Measurements from ENCODE around the gene NHERF1. TPM values are rescaled to one million over a fixed set of nuclear protein-coding genes. Genes with fewer than 3 reads are reported as not detected.
A peak's percentile ranks its signal among the peaks of the same experiment; 100 is the strongest.

Gene NHERF1
- total and polyA plus RNA-seq, 2 of the 13 experiments (the other 11 are each of a cell fraction or from before 2014, with no cell fraction given): 169 to 269 TPM

DNA sequence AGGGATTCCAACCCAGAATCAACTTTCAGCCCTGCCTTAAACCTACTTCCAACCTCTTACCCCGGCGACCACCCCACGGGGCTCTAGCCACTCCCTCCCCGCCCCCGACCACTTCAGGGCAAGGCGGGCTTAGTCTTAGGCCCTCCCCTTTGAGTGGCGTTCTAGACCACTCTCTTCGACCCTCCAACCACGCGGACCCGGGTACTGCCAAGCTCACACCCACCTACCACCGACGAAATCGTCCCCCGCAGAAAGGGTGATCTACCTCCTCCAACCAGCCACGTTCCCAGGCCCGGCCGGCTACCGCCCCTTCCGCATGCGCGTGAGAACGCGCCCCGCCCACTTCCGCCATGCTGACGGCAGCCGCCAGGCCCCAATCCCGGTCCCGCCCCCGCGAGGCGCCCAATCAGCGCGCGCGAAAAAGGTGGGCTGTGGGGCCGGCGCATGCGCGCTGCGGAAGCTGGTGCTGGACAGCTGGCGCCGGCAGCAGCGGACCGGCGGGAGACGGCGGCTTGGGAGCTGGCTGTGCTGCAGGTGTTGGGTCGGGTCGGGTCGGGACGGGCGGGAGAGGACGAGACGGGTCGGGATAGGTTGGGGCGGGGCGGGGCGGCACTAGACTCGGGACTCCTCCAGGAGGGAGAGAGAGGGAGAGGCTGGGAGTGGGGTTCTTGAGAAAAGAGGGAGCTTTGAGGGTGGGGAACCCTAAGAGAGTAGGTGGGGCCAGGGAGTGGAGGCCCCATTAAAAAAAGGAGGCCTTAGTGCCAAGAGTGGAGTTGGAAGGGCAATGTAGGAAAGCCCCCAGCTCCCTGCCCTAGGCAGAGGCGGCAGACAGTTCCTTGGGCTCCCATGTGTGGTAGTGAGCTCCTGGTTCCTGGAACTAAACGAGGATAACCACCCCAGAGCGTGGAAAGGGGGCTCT is 27.9 kb downstream of the NHERF1 start, which contains the start of gene NAT9 (continued):
- TF ChIP-seq MTF2 (CRISPR knock-in tag; IDR thresholded peaks at IDR 0.05; ENCODE audit: borderline replicate concordance) (no peak), ZNF629 (CRISPR knock-in tag; conservative IDR thresholded peaks at IDR 0.05) (no peak), ZBTB7A (CRISPR knock-in tag; IDR thresholded peaks at IDR 0.05) (0 out of 2 replicates have a peak, but pooled peaks have one; percentile 62), ONECUT2 (CRISPR knock-in tag; IDR thresholded peaks at IDR 0.05) (no peak), ZNF530 (CRISPR knock-in tag; IDR thresholded peaks at IDR 0.05; ENCODE audit: low read depth) (no peak), TERF1 (CRISPR knock-in tag; IDR thresholded peaks at IDR 0.05) (no peak), ZNF329 (CRISPR knock-in tag; IDR thresholded peaks at IDR 0.05; ENCODE audit: low read depth) (peak; percentile 89), ZNF670 (CRISPR knock-in tag; IDR thresholded peaks at IDR 0.05; ENCODE audit: borderline replicate concordance) (no peak; the same call in 1 of the 2 replicates), ZNF276 (CRISPR knock-in tag; IDR thresholded peaks at IDR 0.05; ENCODE audit: low read depth) (no peak), TBL1XR1 (IDR thresholded peaks at IDR 0.05; ENCODE audit: borderline replicate concordance, low read length, partially characterized antibody) (no peak), ZNF607 (CRISPR knock-in tag; IDR thresholded peaks at IDR 0.05; ENCODE audit: borderline replicate concordance) (peak; percentile 86; the same call in 1 of the 2 replicates), ZNF615 (CRISPR knock-in tag; IDR thresholded peaks at IDR 0.05; ENCODE audit: borderline replicate concordance) (no peak), ZNF234 (CRISPR knock-in tag; conservative IDR thresholded peaks at IDR 0.05) (no peak), EEA1 (CRISPR knock-in tag; IDR thresholded peaks at IDR 0.05; ENCODE audit: borderline replicate concordance) (no peak), HIC2 (CRISPR knock-in tag; IDR thresholded peaks at IDR 0.05; ENCODE audit: low read depth) (no peak; the same call in 1 of the 2 replicates), NFE2L1 (CRISPR knock-in tag; IDR thresholded peaks at IDR 0.05; ENCODE audit: borderline replicate concordance) (no peak), ZMYM2 (CRISPR knock-in tag; IDR thresholded peaks at IDR 0.05) (no peak), HCFC1 (IDR thresholded peaks at IDR 0.05; ENCODE audit: low read depth, low read length) (peak; percentile 60), MLLT10 (CRISPR knock-in tag; IDR thresholded peaks at IDR 0.05) (no peak), SPEN (CRISPR knock-in tag; IDR thresholded peaks at IDR 0.05; ENCODE audit: low read depth) (peak; percentile 98), ZNF350 (CRISPR knock-in tag; IDR thresholded peaks at IDR 0.05; ENCODE audit: borderline replicate concordance, low read depth) (0 out of 2 replicates have a peak, but pooled peaks have one; percentile 29)
- TF ChIP-seq, protein P1, sequence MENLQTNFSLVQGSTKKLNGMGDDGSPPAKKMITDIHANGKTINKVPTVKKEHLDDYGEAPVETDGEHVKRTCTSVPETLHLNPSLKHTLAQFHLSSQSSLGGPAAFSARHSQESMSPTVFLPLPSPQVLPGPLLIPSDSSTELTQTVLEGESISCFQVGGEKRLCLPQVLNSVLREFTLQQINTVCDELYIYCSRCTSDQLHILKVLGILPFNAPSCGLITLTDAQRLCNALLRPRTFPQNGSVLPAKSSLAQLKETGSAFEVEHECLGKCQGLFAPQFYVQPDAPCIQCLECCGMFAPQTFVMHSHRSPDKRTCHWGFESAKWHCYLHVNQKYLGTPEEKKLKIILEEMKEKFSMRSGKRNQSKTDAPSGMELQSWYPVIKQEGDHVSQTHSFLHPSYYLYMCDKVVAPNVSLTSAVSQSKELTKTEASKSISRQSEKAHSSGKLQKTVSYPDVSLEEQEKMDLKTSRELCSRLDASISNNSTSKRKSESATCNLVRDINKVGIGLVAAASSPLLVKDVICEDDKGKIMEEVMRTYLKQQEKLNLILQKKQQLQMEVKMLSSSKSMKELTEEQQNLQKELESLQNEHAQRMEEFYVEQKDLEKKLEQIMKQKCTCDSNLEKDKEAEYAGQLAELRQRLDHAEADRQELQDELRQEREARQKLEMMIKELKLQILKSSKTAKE (CRISPR knock-in tag; IDR thresholded peaks at IDR 0.05; ENCODE audit: borderline replicate concordance): no peak
